ENCODE results near the gene BMERB1. TPM values are rescaled to one million over a fixed set of nuclear protein-coding genes. Genes with fewer than 3 reads are reported as not detected.
A peak's percentile ranks its signal among the peaks of the same experiment; 100 is the strongest.

BMERB1 gene
- polyA plus RNA-seq, 1 of the 3 experiments (the other 2 are of a cell fraction) = 33.9 TPM

- no peak overlapping the region; a peak in 1 of 4 replicates for H3K27ac ChIP-seq (ENCODE audit: low read depth in 2 of 2, low read length in 1 of 2)
- no peak overlapping the region for H2AFZ ChIP-seq (ENCODE audit: low read depth)
- TF ChIP-seq FOXM1 (IDR thresholded peaks at IDR 0.05; ENCODE audit: low read depth) = no peak
- TF ChIP-seq CTCF (IDR thresholded peaks at IDR 0.05) = no peak
- TF ChIP-seq GABPA (IDR thresholded peaks at IDR 0.05; ENCODE audit: low read depth) = no peak
- no peak for TF ChIP-seq RAD21 (IDR thresholded peaks at IDR 0.05; ENCODE audit: low read length)
- TF ChIP-seq, protein P1, sequence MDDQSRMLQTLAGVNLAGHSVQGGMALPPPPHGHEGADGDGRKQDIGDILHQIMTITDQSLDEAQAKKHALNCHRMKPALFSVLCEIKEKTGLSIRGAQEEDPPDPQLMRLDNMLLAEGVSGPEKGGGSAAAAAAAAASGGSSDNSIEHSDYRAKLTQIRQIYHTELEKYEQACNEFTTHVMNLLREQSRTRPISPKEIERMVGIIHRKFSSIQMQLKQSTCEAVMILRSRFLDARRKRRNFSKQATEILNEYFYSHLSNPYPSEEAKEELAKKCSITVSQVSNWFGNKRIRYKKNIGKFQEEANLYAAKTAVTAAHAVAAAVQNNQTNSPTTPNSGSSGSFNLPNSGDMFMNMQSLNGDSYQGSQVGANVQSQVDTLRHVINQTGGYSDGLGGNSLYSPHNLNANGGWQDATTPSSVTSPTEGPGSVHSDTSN (IDR thresholded peaks at IDR 0.05) = peak; percentile 28; the same call in 1 of the 2 replicates
- no peaks in the 10 kb centered on the region for H3F3A ChIP-seq (replicated peaks; ENCODE audit: insufficient read depth)
- H3K4me2 ChIP-seq = no peak overlapping the region
- no peak overlapping the region for H3K4me3 ChIP-seq (ENCODE audit: low read depth in 2 of 2, low read length in 1 of 2)
- H3K9me2 ChIP-seq = no peaks in the 10 kb centered on the region
- no peaks in the 10 kb centered on the region for H3K27me3 ChIP-seq (ENCODE audit: insufficient read depth)
- WGBS (ENCODE audit: low lambda C conversion rate) = 63% methylated on average over 11 of the region's 12 CpGs
- no peaks in the 10 kb centered on the region for H3K36me3 ChIP-seq (replicated peaks in 1 of 2; ENCODE audit: control insufficient read depth in 1 of 2, insufficient read depth in 2 of 2, low read length in 1 of 2)
- peaks cover 5 to 44% of the 10 kb centered on the region in 2 experiments; a peak in 2 of 4 replicates for H3K4me1 ChIP-seq (ENCODE audit: control insufficient read depth in 1 of 2, insufficient read depth in 2 of 2, low read depth in 1 of 2, low read length in 1 of 2)
- H3K9ac ChIP-seq = no peak overlapping the region
- no peaks in the 10 kb centered on the region for H3K9me3 ChIP-seq
- H3K79me2 ChIP-seq (ENCODE audit: insufficient read depth) = no peaks in the 10 kb centered on the region
- CTCF ChIA-PET = interaction anchor here (1.3 to 4.8 kb wide), 2 partner anchors 10 to 32 kb away, joined by 3 to 29 read pairs; no protein-coding TSS in a partner anchor
- no peaks in the 10 kb centered on the region for H4K20me1 ChIP-seq (ENCODE audit: insufficient read depth)
- POLR2A ChIA-PET = interaction anchor here (0.7 to 1.0 kb wide), 2 partner anchors 12 to 123 kb away, joined by 4 read pairs; no protein-coding TSS in a partner anchor
- no peak for DNase-seq
Observed at GRCh38 chr16:15518381-15519351, 84.3 kb downstream of the BMERB1 start.

DNA sequence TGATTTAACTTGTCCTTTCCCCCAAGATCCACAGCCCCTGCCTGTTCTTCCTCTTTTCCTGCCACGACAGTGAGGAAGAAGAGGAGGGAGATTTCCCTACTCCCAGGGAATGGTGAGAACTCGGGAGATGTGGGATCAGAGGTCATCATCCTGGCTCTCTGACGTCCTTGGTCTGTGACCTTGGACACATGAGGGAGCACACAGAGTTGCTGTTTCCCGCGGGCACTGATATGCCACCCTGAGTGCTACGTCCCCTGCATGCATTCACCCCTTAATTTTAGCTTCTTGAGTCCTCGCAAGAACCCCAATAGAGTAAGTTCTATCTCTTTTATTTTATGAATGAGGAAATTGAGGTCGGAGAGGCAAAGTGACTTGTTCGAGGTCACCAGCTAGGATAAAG lies 85.4 kb downstream of the BMERB1 start:
- POLR2A ChIA-PET = interaction anchor here (1.0 kb wide), 1 partner anchor 13 kb away, joined by 4 read pairs; no protein-coding TSS in a partner anchor

More for the DNA sequence above, 85.4 kb downstream of the BMERB1 start:
- Histone ChIP-seq H3K27ac (ENCODE audit: low read depth in 2 of 2, low read length in 1 of 2) (peak overlapping the region in 1 of 2 experiments; percentile 2; a peak in 1 of 4 replicates), H3K36me3 (replicated peaks in 1 of 2; ENCODE audit: control insufficient read depth in 1 of 2, insufficient read depth in 2 of 2, low read length in 1 of 2) (no peaks in the 10 kb centered on the region), H3F3A (replicated peaks; ENCODE audit: insufficient read depth) (no peaks in the 10 kb centered on the region), H3K79me2 (ENCODE audit: insufficient read depth) (no peaks in the 10 kb centered on the region), H3K4me1 (ENCODE audit: control insufficient read depth in 1 of 2, insufficient read depth in 2 of 2, low read depth in 1 of 2, low read length in 1 of 2) (peaks cover 5 to 51% of the 10 kb centered on the region in 2 experiments; a peak in 2 of 4 replicates), H3K9me3 (no peaks in the 10 kb centered on the region), H3K27me3 (ENCODE audit: insufficient read depth) (no peaks in the 10 kb centered on the region), H3K4me3 (ENCODE audit: low read depth in 2 of 2, low read length in 1 of 2) (no peak overlapping the region), H2AFZ (ENCODE audit: low read depth) (no peak overlapping the region), H3K9me2 (no peaks in the 10 kb centered on the region), H4K20me1 (ENCODE audit: insufficient read depth) (no peaks in the 10 kb centered on the region), H3K4me2 (no peak overlapping the region), H3K9ac (no peak overlapping the region)
- DNase-seq = no peak
- WGBS (ENCODE audit: low lambda C conversion rate) = 98% methylated on average over 9 of the region's 9 CpGs
- CTCF ChIA-PET = interaction anchor here (1.3 to 4.8 kb wide), 2 partner anchors 11 to 31 kb away, joined by 3 to 29 read pairs; no protein-coding TSS in a partner anchor
- TF ChIP-seq TCF12 (IDR thresholded peaks at IDR 0.05) (no peak), ELF1 (IDR thresholded peaks at IDR 0.05) (no peak), FOXJ3 (CRISPR knock-in tag; IDR thresholded peaks at IDR 0.05) (no peak), MEF2A (IDR thresholded peaks at IDR 0.05; ENCODE audit: borderline replicate concordance, low read depth) (no peak)
- TF ChIP-seq, protein P1 (IDR thresholded peaks at IDR 0.05) = no peak
